Common myeloid progenitor, CD34-positive (primary cell): Measurements from ENCODE around the gene LIMS3.
"Not testable (repeated sequence)": the region's sequence is repeated elsewhere in the genome, so short reads cannot be mapped to it uniquely, and the experiment has no call there.

Source experiments
- CTCF ChIA-PET: fragments of 350-600 bp; sonication (Branson Sonifier 250); formaldehyde crosslinking; loops from one replicate; lab custom pipeline; 2021; ENCODE audit warnings: antibody characterized with exemption; lab: Charles Lee
- POLR2A ChIA-PET: fragments of 350-600 bp; sonication (Branson Sonifier 250); formaldehyde crosslinking; loops from one replicate; lab custom pipeline; 2021; ENCODE audit warnings: antibody characterized with exemption; lab: Charles Lee
- DNase-seq, 3 donors: peaks; one replicate each; pipeline versions ENCODE4 v3.0.0 to v3.0.0-alpha.2; 2013
- H3K27ac ChIP-seq, 2 experiments: 1 replicate in 1 of 2; 2 replicates in 1 of 2; pipeline ENCODE4 v1.7.0; 2013; ENCODE audit warnings: inconsistent platforms in 2 of 2, low read length in 2 of 2, mild to moderate bottlenecking in 2 of 2, low read depth in 1 of 2, moderate library complexity in 1 of 2; ENCODE audit not compliant: severe bottlenecking in 2 of 2, insufficient read depth in 1 of 2, poor library complexity in 1 of 2
- H3K27me3 ChIP-seq, 5 experiments: replicated peaks in 2 of 5; 1 replicate in 3 of 5; 2 replicates in 2 of 5; pipeline versions ENCODE4 v1.6.1 to v1.7.0; 2013; ENCODE audit warnings: low read length in 4 of 5, mild to moderate bottlenecking in 2 of 5, moderate library complexity in 2 of 5, inconsistent platforms in 1 of 5; ENCODE audit not compliant: insufficient read depth in 5 of 5, control insufficient read depth in 4 of 5
- H3K36me3 ChIP-seq, 4 experiments: 1 replicate in 2 of 4; 2 replicates in 2 of 4; pipeline versions ENCODE4 v1.6.1 to v1.7.0; 2013; ENCODE audit warnings: low read length in 3 of 4, control low read depth in 1 of 4, mild to moderate bottlenecking in 1 of 4; ENCODE audit not compliant: control insufficient read depth in 4 of 4, insufficient read depth in 4 of 4
- H3K4me1 ChIP-seq, 4 experiments: 1 replicate in 3 of 4; 2 replicates in 1 of 4; pipeline versions ENCODE4 v1.6.1 to v1.7.1; 2013; ENCODE audit warnings: low read length in 3 of 4, mild to moderate bottlenecking in 3 of 4, control low read depth in 1 of 4, inconsistent platforms in 1 of 4, moderate library complexity in 1 of 4; ENCODE audit not compliant: control insufficient read depth in 4 of 4, insufficient read depth in 4 of 4; ENCODE audit errors: control extremely low read depth in 1 of 4
- H3K4me3 ChIP-seq, 7 experiments: 1 replicate in 4 of 7; 2 replicates in 3 of 7; pipeline versions ENCODE4 v1.5.1 to v1.7.0; 2013; ENCODE audit warnings: mild to moderate bottlenecking in 7 of 7, low read length in 6 of 7, moderate library complexity in 6 of 7, inconsistent platforms in 2 of 7, low read depth in 2 of 7, control low read depth in 1 of 7; ENCODE audit not compliant: insufficient read depth in 4 of 7, control insufficient read depth in 1 of 7; ENCODE audit errors: extremely low read depth in 1 of 7
- H3K9me3 ChIP-seq, 5 experiments: 1 replicate in 4 of 5; 2 replicates in 1 of 5; pipeline versions ENCODE4 v1.6.1 to v1.7.1; 2013; ENCODE audit warnings: low read length in 4 of 5, mild to moderate bottlenecking in 2 of 5, inconsistent platforms in 1 of 5, low read depth in 1 of 5, moderate library complexity in 1 of 5; ENCODE audit not compliant: control insufficient read depth in 4 of 5, insufficient read depth in 2 of 5; ENCODE audit errors: control extremely low read depth in 1 of 5
- WGBS: methylation state at CpG from one replicate; pipeline ENCODE4 v1.1.5; 2013; ENCODE audit not compliant: insufficient coverage; 5-methylcytosine and 5-hydroxymethylcytosine counted together

Gene LIMS3

DNA sequence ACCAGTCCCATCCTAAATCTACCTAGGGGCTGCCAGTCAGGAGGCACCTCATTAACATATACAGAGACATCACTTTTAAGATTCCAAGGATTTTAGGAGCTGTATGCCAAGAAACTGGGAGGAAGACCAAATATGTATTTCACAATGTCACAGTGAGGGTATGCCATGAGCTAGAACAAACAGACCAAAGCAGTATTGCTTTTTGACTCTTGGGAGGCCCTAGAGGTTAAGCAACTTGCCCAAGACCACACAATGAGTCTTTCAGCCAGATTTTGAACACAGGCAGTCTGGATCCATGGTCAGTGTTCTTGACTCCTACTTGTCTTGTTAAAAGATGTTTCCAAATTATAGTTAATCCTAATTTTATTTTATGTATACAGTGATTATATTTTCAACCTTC lies 12.3 kb downstream of the LIMS3 start:
- DNase-seq, CTCF ChIA-PET: not testable (repeated sequence)

DNA sequence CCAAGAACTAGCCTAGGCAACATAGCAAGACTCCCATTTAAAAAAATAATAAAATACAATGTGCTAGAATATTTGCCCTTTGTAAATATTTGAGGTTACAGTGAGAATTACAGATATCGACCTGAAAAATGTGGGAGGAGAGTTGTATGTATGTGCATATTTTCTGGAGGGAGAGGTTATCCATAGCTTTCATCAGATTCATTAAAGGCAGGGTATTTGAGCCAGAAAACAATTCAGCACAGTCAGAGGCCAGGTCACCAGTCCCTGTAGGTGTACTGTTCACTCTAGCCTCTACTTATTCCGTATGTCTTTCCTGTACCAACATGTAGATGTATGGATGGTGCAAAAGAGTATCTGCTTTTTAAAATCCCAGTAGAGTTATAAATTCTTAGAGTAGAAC lies 15.4 kb downstream of the LIMS3 start:
- no CpG with 5 or more reads among the region's 2 CpGs for WGBS
- H3K36me3 ChIP-seq, CTCF ChIA-PET, H3K4me1 ChIP-seq, DNase-seq, H3K4me3 ChIP-seq, H3K9me3 ChIP-seq, H3K27ac ChIP-seq, POLR2A ChIA-PET, H3K27me3 ChIP-seq: not testable (repeated sequence)

More for the DNA sequence above, 12.3 kb downstream of the LIMS3 start:
- H3K9me3 ChIP-seq, H3K4me1 ChIP-seq, H3K36me3 ChIP-seq, POLR2A ChIA-PET, H3K27me3 ChIP-seq, H3K4me3 ChIP-seq, H3K27ac ChIP-seq: not testable (repeated sequence)

DNA sequence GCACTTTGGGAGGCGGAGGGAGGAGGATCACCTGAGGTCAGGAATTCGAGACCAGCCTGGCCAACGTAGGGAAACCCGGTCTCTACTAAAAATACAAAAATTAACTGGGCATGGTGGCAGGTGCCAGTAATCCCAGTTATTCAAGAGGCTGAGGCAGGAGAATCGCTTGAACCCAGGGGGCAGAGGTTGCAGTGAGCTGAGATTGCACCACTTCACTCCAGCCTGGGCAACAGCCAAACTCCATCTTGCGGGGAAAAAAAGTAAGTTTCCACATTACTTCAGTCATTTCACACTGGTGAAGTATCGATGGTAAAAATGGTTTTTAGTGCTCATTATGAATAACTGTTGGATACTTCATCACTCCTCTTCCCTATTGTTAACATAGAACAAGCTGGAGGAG lies 16.1 kb downstream of the LIMS3 start:
- H3K9me3 ChIP-seq, CTCF ChIA-PET, H3K36me3 ChIP-seq, H3K27ac ChIP-seq, H3K27me3 ChIP-seq, H3K4me1 ChIP-seq, POLR2A ChIA-PET, H3K4me3 ChIP-seq, DNase-seq: not testable (repeated sequence)
- WGBS: no CpG with 5 or more reads among the region's 7 CpGs

DNA sequence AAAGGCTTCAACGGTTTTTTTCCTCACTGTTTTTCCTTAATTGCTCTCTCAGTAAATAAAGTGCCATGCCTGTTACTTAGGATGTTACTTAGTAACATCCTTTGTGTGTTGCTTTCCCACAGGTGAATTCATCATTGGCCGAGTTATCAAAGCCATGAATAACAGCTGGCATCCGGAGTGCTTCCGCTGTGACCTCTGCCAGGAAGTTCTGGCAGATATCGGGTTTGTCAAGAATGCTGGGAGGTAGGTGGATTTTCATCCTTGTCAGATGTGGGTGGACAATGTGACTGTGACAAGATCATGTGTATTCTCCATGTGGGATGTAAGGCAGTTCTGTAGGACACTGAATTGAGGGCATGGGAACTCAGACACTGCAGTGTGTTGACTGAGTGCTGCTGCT lies 17.3 kb downstream of the LIMS3 start:
- no CpG with 5 or more reads among the region's 5 CpGs for WGBS
- POLR2A ChIA-PET, H3K4me1 ChIP-seq, H3K27me3 ChIP-seq, H3K4me3 ChIP-seq, H3K9me3 ChIP-seq, DNase-seq, CTCF ChIA-PET, H3K36me3 ChIP-seq, H3K27ac ChIP-seq: not testable (repeated sequence)

DNA sequence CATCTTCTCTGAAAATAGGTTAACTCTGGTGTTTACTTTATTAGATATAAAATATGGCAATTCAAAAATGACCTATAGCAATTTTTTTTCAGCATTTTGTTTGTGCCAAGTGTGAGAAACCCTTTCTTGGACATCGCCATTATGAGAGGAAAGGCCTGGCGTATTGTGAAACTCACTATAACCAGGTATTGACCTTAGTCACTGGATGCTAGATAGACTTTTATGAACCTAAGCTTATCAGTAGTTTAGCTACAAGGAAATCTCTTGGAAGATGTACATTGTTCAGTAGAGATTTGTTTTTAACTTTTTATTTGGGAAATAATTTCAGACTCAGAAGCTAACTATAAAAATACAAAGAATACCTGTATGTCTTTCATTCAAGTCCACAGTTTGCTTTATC lies 21.7 kb downstream of the LIMS3 start:
- POLR2A ChIA-PET: not testable (repeated sequence)

DNA sequence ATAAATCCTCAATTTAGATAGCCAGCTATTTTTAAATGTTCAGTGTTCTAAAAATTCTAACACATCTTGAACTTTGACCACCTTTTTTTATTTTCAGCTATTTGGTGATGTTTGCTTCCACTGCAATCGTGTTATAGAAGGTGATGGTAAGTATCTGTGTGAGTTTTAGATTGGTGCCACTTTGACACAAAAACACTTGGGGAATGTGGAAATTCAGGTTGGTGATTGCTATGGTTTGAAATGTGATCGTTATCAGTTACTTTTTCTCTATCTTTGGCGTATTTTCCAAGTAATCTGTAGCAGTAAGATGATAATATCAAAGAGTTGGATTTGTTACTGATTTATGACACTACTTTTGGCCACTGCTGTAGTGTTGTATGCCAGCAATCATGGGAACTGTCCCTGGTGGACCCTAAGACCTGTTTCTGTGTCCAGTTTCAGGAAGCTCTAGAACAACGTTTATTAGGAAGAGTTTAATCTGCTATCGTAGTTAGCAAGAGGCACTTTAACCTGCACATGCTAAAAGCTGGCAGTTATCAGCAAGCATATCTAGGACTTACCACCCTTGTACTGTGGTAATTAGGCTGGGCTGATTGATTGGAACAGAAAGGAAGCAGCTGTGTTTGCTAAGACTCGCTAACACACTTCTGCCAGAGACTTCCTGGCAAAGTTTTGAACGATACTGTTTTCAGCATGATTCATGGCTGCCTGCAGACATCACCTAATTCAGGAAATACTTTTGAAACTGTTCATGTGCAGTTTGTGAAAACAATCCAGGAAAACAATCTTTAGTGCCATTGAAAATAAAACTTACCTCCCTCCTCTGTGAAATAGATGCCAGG lies 23.3 kb downstream of the LIMS3 start:
- DNase-seq, H3K36me3 ChIP-seq, CTCF ChIA-PET, H3K27me3 ChIP-seq, H3K4me1 ChIP-seq, POLR2A ChIA-PET, H3K27ac ChIP-seq, H3K4me3 ChIP-seq, H3K9me3 ChIP-seq: not testable (repeated sequence)
- no CpG with 5 or more reads among the region's 7 CpGs for WGBS

More for the DNA sequence above, 21.7 kb downstream of the LIMS3 start:
- H3K36me3 ChIP-seq, CTCF ChIA-PET, H3K4me3 ChIP-seq, H3K9me3 ChIP-seq, DNase-seq, H3K27me3 ChIP-seq, H3K27ac ChIP-seq, H3K4me1 ChIP-seq: not testable (repeated sequence)
- no CpG with 5 or more reads among the region's 2 CpGs for WGBS

DNA sequence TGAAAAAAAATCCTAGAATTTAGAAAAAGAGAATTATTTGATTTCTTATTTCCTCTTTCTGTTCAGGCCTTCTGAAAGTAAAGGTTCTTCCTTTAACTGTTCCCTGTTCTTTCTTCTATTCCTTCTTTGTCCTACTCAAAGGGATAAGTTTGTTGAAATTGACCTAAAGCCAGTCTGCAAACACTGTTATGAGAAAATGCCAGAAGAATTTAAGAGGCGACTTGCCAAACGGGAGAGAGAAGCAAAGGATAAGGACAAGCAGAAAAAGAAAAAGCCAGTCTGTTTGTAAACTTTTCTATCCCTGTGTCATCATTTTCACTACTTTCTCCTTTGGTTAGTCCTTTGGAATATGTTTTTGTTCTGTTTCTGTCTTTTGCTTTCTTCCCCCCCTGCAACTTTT lies 26.0 kb downstream of the LIMS3 start:
- H3K27ac ChIP-seq, H3K4me1 ChIP-seq, H3K36me3 ChIP-seq, H3K4me3 ChIP-seq, DNase-seq, CTCF ChIA-PET, H3K27me3 ChIP-seq, POLR2A ChIA-PET, H3K9me3 ChIP-seq: not testable (repeated sequence)
- no CpG with 5 or more reads among the region's 2 CpGs for WGBS
